Calu3 (cell line): ENCODE data around the gene DLGAP1. TPM values are rescaled to one million over a fixed set of nuclear protein-coding genes. Genes with fewer than 3 reads are reported as not detected.

ENCODE experiments used
- BruUV-seq: library from RNA; stranded (reverse); fragments of 400-500 nt; replicated peaks from 2 replicates; lab custom pipeline; 2021; lab: Mats Ljungman, UMichigan
- CTCF ChIA-PET: fragments of 300-600 bp; sonication (Branson Sonifier 250); formaldehyde crosslinking; loops from one replicate; lab custom pipeline; 2022; ENCODE audit warnings: antibody characterized with exemption; lab: Charles Lee
- DNase-seq: peaks from one replicate; pipeline ENCODE4 v3.0.0; 2022
- H3K27ac Mint-ChIP-seq: one replicate; pipeline ENCODE4 v1.8.0; 2022; ENCODE audit warnings: mixed read lengths; ENCODE audit not compliant: unreplicated experiment
- H3K27me3 Mint-ChIP-seq: one replicate; pipeline ENCODE4 v1.8.0; 2022; ENCODE audit warnings: mixed read lengths; ENCODE audit not compliant: unreplicated experiment
- H3K36me3 Mint-ChIP-seq: one replicate; pipeline ENCODE4 v1.8.0; 2022; ENCODE audit warnings: mild to moderate bottlenecking, moderate library complexity, mixed read lengths; ENCODE audit not compliant: insufficient read depth, unreplicated experiment
- H3K4me1 Mint-ChIP-seq: one replicate; pipeline ENCODE4 v1.8.0; 2022; ENCODE audit warnings: mild to moderate bottlenecking, low read depth, mixed read lengths; ENCODE audit not compliant: unreplicated experiment
- H3K4me3 Mint-ChIP-seq: one replicate; pipeline ENCODE4 v1.8.0; 2022; ENCODE audit warnings: mild to moderate bottlenecking, low read depth, moderate library complexity, mixed read lengths; ENCODE audit not compliant: unreplicated experiment
- H3K9me3 Mint-ChIP-seq: one replicate; pipeline ENCODE4 v1.8.0; 2022; ENCODE audit warnings: low read depth, mixed read lengths; ENCODE audit not compliant: unreplicated experiment
- CTCF ChIP-seq: fragments of 200-600 bp; IDR thresholded peaks from one replicate; pipeline ENCODE4 v1.8.0; 2022; ENCODE audit warnings: antibody characterized with exemption; ENCODE audit not compliant: unreplicated experiment
- intact Hi-C: fragments of 100-400 bp; cut with micrococcal nuclease; formaldehyde crosslinking; loops from one replicate; pipeline ENCODE4 v1.10.0; 2022; ENCODE audit not compliant: unreplicated experiment
- total RNA-seq: library from RNA; stranded (reverse); gene quantifications from 2 replicates; pipeline ENCODE4 v1.2.3, GENCODE V29; 2022

Gene DLGAP1
- total RNA-seq, 1 experiment from 2014 or later = 9.0 TPM

GRCh38 chr18:3870914-3871313 is 584.2 kb downstream of the DLGAP1 start:
- Mint-ChIP-seq H3K36me3 (no peaks in the 10 kb centered on the region), H3K9me3 (no peaks in the 10 kb centered on the region), H3K4me3 (no peak overlapping the region), H3K27me3 (no peaks in the 10 kb centered on the region), H3K27ac (no peak overlapping the region), H3K4me1 (peaks cover 16% of the 10 kb centered on the region)
- no TSS peak for BruUV-seq
- intact Hi-C loops = loop anchor here (1.0 to 5.0 kb wide), 4 partner anchors 100 to 589 kb away; no protein-coding TSS in a partner anchor
- DNase-seq = no peak
- CTCF ChIA-PET = interaction anchor here (1.4 to 4.5 kb wide), 2 partner anchors 15 to 99 kb away, joined by 3 to 73 read pairs; no protein-coding TSS in a partner anchor
- no peak for TF ChIP-seq CTCF

GRCh38 chr18:3869848-3870247 is 585.3 kb downstream of the DLGAP1 start:
- CTCF ChIA-PET = interaction anchor here (0.6 to 4.5 kb wide), 16 partner anchors 11 to 588 kb away, joined by 3 to 73 read pairs (median 5); no protein-coding TSS in a partner anchor
- intact Hi-C loops = loop anchor here (1.0 to 5.0 kb wide), 4 partner anchors 99 to 588 kb away; no protein-coding TSS in a partner anchor
- Mint-ChIP-seq H3K4me1 (peaks cover 16% of the 10 kb centered on the region), H3K4me3 (no peak overlapping the region), H3K27ac (no peak overlapping the region), H3K27me3 (no peaks in the 10 kb centered on the region), H3K9me3 (no peaks in the 10 kb centered on the region), H3K36me3 (no peaks in the 10 kb centered on the region)
- peak; percentile 55 for TF ChIP-seq CTCF
- BruUV-seq = no TSS peak
- peak; percentile 7 for DNase-seq

- Mint-ChIP-seq H3K27ac (no peak overlapping the region), H3K36me3 (no peaks in the 10 kb centered on the region), H3K4me1 (peaks cover 16% of the 10 kb centered on the region), H3K9me3 (no peaks in the 10 kb centered on the region), H3K27me3 (no peaks in the 10 kb centered on the region), H3K4me3 (no peak overlapping the region)
- intact Hi-C loops = no loop called here
- no peak for TF ChIP-seq CTCF
- CTCF ChIA-PET = interaction anchor here (4.5 kb wide), 1 partner anchor 96 kb away, joined by 73 read pairs; no protein-coding TSS in a partner anchor
- BruUV-seq = no TSS peak
- no peak for DNase-seq
Measured at GRCh38 chr18:3867864-3868311, 587.2 kb downstream of the DLGAP1 start.

GRCh38 chr18:3867236-3867635 is 587.9 kb downstream of the DLGAP1 start:
- H3K27me3 Mint-ChIP-seq = no peaks in the 10 kb centered on the region
- DNase-seq = no peak
- peaks cover 16% of the 10 kb centered on the region for H3K4me1 Mint-ChIP-seq
- no peaks in the 10 kb centered on the region for H3K36me3 Mint-ChIP-seq
- no peak for TF ChIP-seq CTCF
- CTCF ChIA-PET = interaction anchor here (4.5 kb wide), 1 partner anchor 95 kb away, joined by 73 read pairs; no protein-coding TSS in a partner anchor
- BruUV-seq = no TSS peak
- intact Hi-C loops = no loop called here
- H3K9me3 Mint-ChIP-seq = no peaks in the 10 kb centered on the region
- no peak overlapping the region for H3K27ac Mint-ChIP-seq
- H3K4me3 Mint-ChIP-seq = no peak overlapping the region
